A673 (cell line): ENCODE data around the gene ARHGAP12. TPM values are rescaled to one million over a fixed set of nuclear protein-coding genes. Genes with fewer than 3 reads are reported as not detected.

ENCODE experiments used
- BruUV-seq: library from RNA; stranded (reverse); fragments of 400-500 nt; replicated peaks from 2 replicates; lab custom pipeline; 2021; lab: Mats Ljungman, UMichigan
- CTCF ChIA-PET: fragments of 300-600 bp; sonication (Branson Sonifier 250); formaldehyde crosslinking; loops from one replicate; lab custom pipeline; 2022; ENCODE audit warnings: antibody characterized with exemption; lab: Charles Lee
- POLR2A ChIA-PET: fragments of 300-600 bp; sonication (Branson Sonifier 250); formaldehyde crosslinking; loops from one replicate; lab custom pipeline; 2022; ENCODE audit warnings: antibody characterized with exemption; ENCODE audit not compliant: low non-redundant PET; lab: Charles Lee
- DNase-seq: peaks from one replicate; pipeline ENCODE4 v3.0.0-alpha.2; 2015; ENCODE audit warnings: low spot score
- H3K27ac ChIP-seq: fragments of 200-600 bp; sonication (generic); 2 replicates; pipeline ENCODE4 v1.5.1; 2016; ENCODE audit warnings: mixed run types, low read depth, mild to moderate bottlenecking, mixed read lengths, antibody characterized with exemption, low read length; ENCODE audit not compliant: poor library complexity, severe bottlenecking
- H3K27me3 ChIP-seq: fragments of 200-600 bp; sonication (generic); replicated peaks from 2 replicates; pipeline ENCODE4 v1.6.1; 2017; ENCODE audit warnings: mixed run types, low read depth, mild to moderate bottlenecking, mixed read lengths, antibody characterized with exemption, low read length; ENCODE audit not compliant: insufficient read depth, poor library complexity
- H3K36me3 ChIP-seq: fragments of 200-600 bp; sonication (generic); 2 replicates; pipeline ENCODE4 v1.6.1; 2016; ENCODE audit warnings: mixed run types, mild to moderate bottlenecking, mixed read lengths, antibody characterized with exemption, low read length; ENCODE audit not compliant: insufficient read depth, poor library complexity, severe bottlenecking
- H3K4me1 ChIP-seq: fragments of 200-600 bp; sonication (generic); 2 replicates; pipeline ENCODE4 v1.6.1; 2017; ENCODE audit warnings: mixed run types, mild to moderate bottlenecking, mixed read lengths, antibody characterized with exemption, low read length; ENCODE audit not compliant: insufficient read depth, poor library complexity, severe bottlenecking
- H3K4me3 ChIP-seq: fragments of 200-600 bp; sonication (generic); 2 replicates; pipeline ENCODE4 v1.5.1; 2016; ENCODE audit warnings: low read depth, mixed run types, mild to moderate bottlenecking, mixed read lengths, low read length; ENCODE audit not compliant: poor library complexity, severe bottlenecking
- H3K9me3 ChIP-seq: fragments of 200-600 bp; sonication (generic); 2 replicates; pipeline ENCODE4 v1.6.1; 2016; ENCODE audit warnings: mixed run types, low read depth, mild to moderate bottlenecking, mixed read lengths, antibody characterized with exemption, low read length; ENCODE audit not compliant: poor library complexity, severe bottlenecking
- CTCF ChIP-seq: fragments of 300-800, 200-600 bp; sonication (generic); conservative IDR thresholded peaks from 2 replicates; pipeline ENCODE4 v1.5.1; 2017; ENCODE audit warnings: low read depth, mild to moderate bottlenecking, antibody characterized with exemption, low read length, moderate library complexity, mixed read lengths
- EZH2 ChIP-seq: fragments of 200-600 bp; sonication (generic); IDR thresholded peaks from 2 replicates; pipeline ENCODE4 v1.6.1; 2017; ENCODE audit warnings: borderline replicate concordance, low read depth, mild to moderate bottlenecking, mixed read lengths, antibody characterized with exemption, low read length; ENCODE audit not compliant: poor library complexity, severe bottlenecking
- intact Hi-C: fragments of 100-400 bp; cut with micrococcal nuclease; formaldehyde crosslinking; loops from one replicate; pipeline ENCODE4 v1.10.0; 2022; ENCODE audit not compliant: unreplicated experiment
- total RNA-seq: library from RNA; stranded (reverse); gene quantifications from 2 replicates; pipeline ENCODE4 v1.2.3, GENCODE V29; 2021

ARHGAP12 gene
- total RNA-seq, 1 experiment from 2014 or later: 30.0 TPM

- TF ChIP-seq EZH2 (no peak), CTCF (no peak)
- ChIA-PET POLR2A (no interaction called here), CTCF (no interaction called here)
- Histone ChIP-seq H3K4me1 (peaks cover 4% of the 10 kb centered on the region), H3K9me3 (no peaks in the 10 kb centered on the region), H3K27me3 (no peaks in the 10 kb centered on the region), H3K36me3 (no peaks in the 10 kb centered on the region), H3K27ac (no peak overlapping the region), H3K4me3 (no peak overlapping the region)
- intact Hi-C loops: no loop called here
- BruUV-seq: no TSS peak
- DNase-seq: no peak
Observed at GRCh38 chr10:31820096-31820495, 108.5 kb downstream of the ARHGAP12 start.

- H3K9me3 ChIP-seq: no peaks in the 10 kb centered on the region
- intact Hi-C loops: no loop called here
- ChIA-PET POLR2A (no interaction called here), CTCF (no interaction called here)
- no peaks in the 10 kb centered on the region for H3K27me3 ChIP-seq
- DNase-seq: no peak
- TF ChIP-seq CTCF (no peak), EZH2 (no peak)
- no peak overlapping the region for H3K4me3 ChIP-seq
- H3K27ac ChIP-seq: no peak overlapping the region
- peaks cover 4% of the 10 kb centered on the region for H3K4me1 ChIP-seq
- H3K36me3 ChIP-seq: no peaks in the 10 kb centered on the region
- no TSS peak for BruUV-seq
Observed at GRCh38 chr10:31819391-31819820, 109.2 kb downstream of the ARHGAP12 start.

GRCh38 chr10:31816318-31816717, 112.3 kb downstream of the ARHGAP12 start:
- ChIA-PET CTCF (no interaction called here), POLR2A (no interaction called here)
- no TSS peak for BruUV-seq
- intact Hi-C loops: no loop called here
- no peak for TF ChIP-seq CTCF
- TF ChIP-seq EZH2: no peak
- peaks cover 4% of the 10 kb centered on the region for H3K4me1 ChIP-seq
- H3K27ac ChIP-seq: no peak overlapping the region
- no peaks in the 10 kb centered on the region for H3K36me3 ChIP-seq
- no peaks in the 10 kb centered on the region for H3K27me3 ChIP-seq
- no peak overlapping the region for H3K4me3 ChIP-seq
- no peaks in the 10 kb centered on the region for H3K9me3 ChIP-seq
- DNase-seq: no peak
